DMS153 treated with DMSO at 0.1 percent for 48 hours (cell line): ENCODE results near the gene NMD3.
"Not testable (repeated sequence)": the region's sequence is repeated elsewhere in the genome, so short reads cannot be mapped to it uniquely, and the experiment has no call there.

ENCODE experiments used
- DNase-seq: peaks from one replicate; lab custom pipeline; 2025; ENCODE audit not compliant: unreplicated experiment; lab: John Stamatoyannopoulos, UW

Gene NMD3

GRCh38 chr3:161220850-161221753, at the start of gene NMD3:
Gene NMD3, plus strand, starts transcription at chr3:161221311. Its CDS starts 703 bp downstream, at chr3:161222014.
- peak; percentile 88 for DNase-seq

GRCh38 chr3:161171639-161172552, 49.2 kb upstream of the NMD3 start:
- DNase-seq = no peak

GRCh38 chr3:161175506-161175905, 45.6 kb upstream of the NMD3 start:
- DNase-seq = no peak

- no peak for DNase-seq
Measured at GRCh38 chr3:161177991-161178390, 43.1 kb upstream of the NMD3 start.

GRCh38 chr3:161181371-161181770, 39.7 kb upstream of the NMD3 start:
- DNase-seq = not testable (repeated sequence)

- DNase-seq = no peak
Measured at GRCh38 chr3:161187046-161187445, 34.1 kb upstream of the NMD3 start.

GRCh38 chr3:161197855-161198850, 23.0 kb upstream of the NMD3 start:
- DNase-seq = no peak

- no peak for DNase-seq
Measured at GRCh38 chr3:161199926-161200325, 21.2 kb upstream of the NMD3 start.

- no peak for DNase-seq
Measured at GRCh38 chr3:161203485-161204098, 17.5 kb upstream of the NMD3 start.

GRCh38 chr3:161208931-161209330, 12.2 kb upstream of the NMD3 start:
- no peak for DNase-seq

- DNase-seq = no peak
Measured at GRCh38 chr3:161212171-161212771, 8.8 kb upstream of the NMD3 start.

- no peak for DNase-seq
Measured at GRCh38 chr3:161212906-161213305, 8.2 kb upstream of the NMD3 start.

- DNase-seq = no peak
Measured at GRCh38 chr3:161213644-161214043, 7.5 kb upstream of the NMD3 start.

- DNase-seq = no peak
Measured at GRCh38 chr3:161215185-161215584, 5.9 kb upstream of the NMD3 start.

- DNase-seq = no peak
Measured at GRCh38 chr3:161217496-161217895, 3.6 kb upstream of the NMD3 start.

- DNase-seq = no peak
Measured at GRCh38 chr3:161219495-161219894, 1.6 kb upstream of the NMD3 start.

- DNase-seq = no peak
Measured at GRCh38 chr3:161221806-161222600, 892 bp downstream of the NMD3 start.

GRCh38 chr3:161222662-161223061, 1.6 kb downstream of the NMD3 start:
- DNase-seq = no peak

- DNase-seq = no peak
Measured at GRCh38 chr3:161224786-161225185, 3.7 kb downstream of the NMD3 start.
